ENCODE data around the gene RARB. TPM values are rescaled to one million over a fixed set of nuclear protein-coding genes. Genes with fewer than 3 reads are reported as not detected.

The RARB gene
- total RNA-seq, 1 donor from 2014 or later = 13.4 TPM

DNA sequence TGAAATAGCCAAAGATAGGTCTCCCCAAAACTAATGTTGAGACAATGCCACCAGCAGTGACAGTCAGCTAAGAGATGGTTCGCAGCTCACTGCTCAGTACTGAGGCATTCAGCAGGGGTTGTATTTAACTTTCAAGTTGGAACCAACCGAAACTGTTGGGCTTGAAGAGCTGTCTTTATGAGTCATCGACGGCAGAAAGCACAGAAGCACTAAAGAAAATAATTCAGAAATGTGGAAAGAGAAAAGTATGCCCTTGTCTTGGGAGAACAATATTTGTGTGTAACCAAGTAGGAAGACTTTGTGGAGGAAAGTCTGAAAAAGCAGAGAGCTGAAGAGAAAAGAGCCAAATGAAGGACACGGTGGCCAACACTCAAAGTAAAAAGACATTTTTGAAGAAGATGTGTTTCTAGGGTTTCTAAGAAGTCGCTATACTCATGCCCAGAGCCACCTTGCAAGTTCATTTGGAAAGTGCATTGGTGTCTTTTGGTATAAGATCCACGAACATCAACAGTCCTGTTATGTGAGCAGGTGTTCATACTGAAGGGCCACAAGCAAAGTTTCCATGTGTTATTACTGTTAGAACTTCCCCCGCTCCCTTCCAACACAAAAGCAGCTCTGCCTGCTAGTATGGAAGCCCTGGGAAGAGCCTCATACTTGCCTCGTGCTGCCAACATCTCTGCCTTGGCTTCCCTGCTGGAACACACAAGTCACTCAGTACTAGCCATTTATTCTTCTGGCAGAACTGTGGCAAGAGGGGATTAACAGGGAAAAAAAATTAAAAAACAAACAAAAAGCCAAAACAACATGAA lies 4.1 kb upstream of the RARB start:
- no peak for DNase-seq

- no peak for DNase-seq
Measured at GRCh38 chr3:25424614-25425013, 3.4 kb upstream of the RARB start.

DNA sequence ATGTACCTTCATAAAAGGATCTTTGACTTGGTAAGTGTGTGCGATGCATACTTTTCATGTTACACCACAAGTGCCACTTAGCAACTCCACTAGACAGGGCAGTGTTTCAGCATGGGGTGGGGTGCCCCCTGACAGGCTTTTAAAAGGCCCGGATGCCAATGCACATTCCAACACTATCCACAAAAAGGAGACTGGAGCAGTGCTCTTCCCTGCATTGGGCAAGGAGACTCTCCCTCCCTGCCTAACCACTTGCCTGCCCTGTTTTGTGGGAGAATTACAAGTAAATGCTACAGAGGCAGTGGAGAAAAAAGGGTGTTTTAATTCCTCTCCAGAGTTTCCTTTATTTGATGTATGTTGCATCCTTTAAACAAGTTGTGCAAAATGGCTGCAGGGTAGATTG lies 1.7 kb upstream of the RARB start:
- no peak for DNase-seq

- DNase-seq = no peak
Measured at GRCh38 chr3:25427155-25427554, 908 bp upstream of the RARB start.

- no peak for DNase-seq
Measured at GRCh38 chr3:25427563-25427941, 511 bp upstream of the RARB start.

DNA sequence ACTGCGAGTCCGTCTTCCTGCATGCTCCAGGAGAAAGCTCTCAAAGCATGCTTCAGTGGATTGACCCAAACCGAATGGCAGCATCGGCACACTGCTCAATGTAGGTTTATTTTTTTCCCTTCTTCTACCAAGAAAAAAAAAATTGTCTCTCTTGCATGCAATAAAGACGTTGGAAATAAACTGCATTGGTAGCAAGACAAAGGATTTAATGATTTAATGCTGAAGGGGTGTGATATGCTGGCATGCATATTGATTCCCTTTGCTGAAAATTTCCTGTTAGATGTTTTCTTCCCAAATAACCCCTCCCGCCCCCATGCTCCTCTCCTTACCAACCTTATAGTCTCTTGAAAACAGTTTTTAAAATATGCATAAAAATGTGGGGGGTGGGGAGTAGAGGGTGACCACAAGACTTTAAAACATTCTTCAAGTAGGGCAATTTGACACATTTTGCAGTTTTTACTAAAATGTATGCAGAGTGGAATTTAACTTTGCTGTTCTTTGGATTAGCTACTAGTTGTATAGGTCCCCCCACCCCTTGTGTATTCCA lies 799 bp downstream of the RARB start:
- no peak for DNase-seq

GRCh38 chr3:25429361-25430286 lies 1.6 kb downstream of the RARB start:
- no peak for DNase-seq

DNA sequence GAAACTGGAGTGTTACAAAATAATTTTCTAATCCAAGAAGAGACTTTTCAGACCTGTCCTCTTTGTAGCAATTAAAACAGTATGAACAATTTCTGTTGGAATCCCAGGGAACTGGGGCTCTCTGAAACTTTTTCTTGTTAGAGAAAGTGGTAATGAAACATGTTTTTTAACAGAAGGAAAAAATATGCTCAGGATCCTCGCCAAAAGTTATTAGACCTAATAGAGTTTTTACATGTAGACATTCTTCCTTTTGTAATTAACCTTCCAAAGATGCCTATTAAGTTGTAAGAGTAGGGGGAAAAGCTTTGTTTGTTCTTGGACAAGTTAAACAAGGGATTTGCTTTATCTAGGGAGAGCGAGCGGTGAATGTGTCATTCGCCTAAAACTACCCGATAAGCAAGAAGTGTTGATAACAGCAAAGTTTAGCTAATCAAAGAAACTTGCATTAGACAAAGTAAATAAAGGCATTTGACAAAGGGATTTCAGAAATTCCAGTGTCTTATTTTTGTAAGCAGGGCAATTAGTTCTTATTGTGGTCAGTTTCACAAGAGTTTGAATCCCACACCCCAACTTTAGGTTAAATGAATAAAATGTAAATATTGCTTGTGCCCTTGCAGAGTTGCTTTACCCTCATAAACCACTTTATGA lies 2.3 kb downstream of the RARB start:
- DNase-seq = no peak

- DNase-seq = no peak
Measured at GRCh38 chr3:25430935-25431770, 3.1 kb downstream of the RARB start.

DNA sequence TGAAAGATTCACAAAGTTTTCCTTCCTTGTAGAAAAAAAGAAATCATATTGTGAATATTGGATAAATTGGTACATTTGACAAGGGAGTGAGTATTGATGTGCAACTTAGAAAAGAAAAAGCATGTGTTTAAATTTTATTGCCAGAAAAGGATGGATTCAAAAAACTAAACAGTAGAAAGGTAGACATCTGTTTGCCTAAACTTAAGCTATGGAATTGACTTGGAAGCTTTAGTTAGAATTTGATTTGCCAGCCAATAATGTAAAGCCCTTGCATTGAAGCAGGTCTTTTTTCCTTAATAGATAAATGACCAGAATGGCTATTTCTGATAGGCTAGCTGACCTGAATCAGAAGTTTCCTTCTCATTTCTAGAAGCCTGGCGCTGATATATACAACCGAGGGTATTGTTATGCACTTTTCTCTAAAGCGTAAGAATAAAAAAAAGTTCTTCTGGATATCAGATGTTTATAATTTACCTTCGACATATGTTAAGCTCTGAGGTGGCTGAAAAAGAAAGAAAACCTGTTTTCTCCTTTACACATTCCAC lies 4.2 kb downstream of the RARB start:
- no peak for DNase-seq

- no peak for DNase-seq
Measured at GRCh38 chr3:25433106-25433505, 5.0 kb downstream of the RARB start.

DNA sequence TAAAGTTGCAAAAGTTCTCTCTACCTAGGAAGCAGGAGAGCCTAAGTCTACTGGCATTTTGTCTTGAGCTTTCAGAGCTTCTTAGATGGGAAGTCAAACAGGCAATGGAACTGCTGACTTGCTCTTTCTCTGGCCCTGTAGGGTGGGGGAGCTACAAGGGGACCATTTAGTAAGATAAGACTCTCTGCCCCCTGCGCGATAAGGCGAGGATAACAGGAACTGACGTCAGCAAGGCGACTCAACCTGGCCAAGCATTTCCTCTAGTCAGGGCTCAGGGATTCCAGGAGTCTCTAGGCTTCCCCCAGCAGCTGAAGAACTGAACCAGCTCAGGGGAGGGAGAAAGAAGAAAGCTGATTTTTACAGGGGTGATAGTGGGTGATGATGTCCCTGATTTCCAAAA lies 5.8 kb downstream of the RARB start:
- no peak for DNase-seq

- no peak for DNase-seq
Measured at GRCh38 chr3:25437953-25438352, 9.9 kb downstream of the RARB start.

DNA sequence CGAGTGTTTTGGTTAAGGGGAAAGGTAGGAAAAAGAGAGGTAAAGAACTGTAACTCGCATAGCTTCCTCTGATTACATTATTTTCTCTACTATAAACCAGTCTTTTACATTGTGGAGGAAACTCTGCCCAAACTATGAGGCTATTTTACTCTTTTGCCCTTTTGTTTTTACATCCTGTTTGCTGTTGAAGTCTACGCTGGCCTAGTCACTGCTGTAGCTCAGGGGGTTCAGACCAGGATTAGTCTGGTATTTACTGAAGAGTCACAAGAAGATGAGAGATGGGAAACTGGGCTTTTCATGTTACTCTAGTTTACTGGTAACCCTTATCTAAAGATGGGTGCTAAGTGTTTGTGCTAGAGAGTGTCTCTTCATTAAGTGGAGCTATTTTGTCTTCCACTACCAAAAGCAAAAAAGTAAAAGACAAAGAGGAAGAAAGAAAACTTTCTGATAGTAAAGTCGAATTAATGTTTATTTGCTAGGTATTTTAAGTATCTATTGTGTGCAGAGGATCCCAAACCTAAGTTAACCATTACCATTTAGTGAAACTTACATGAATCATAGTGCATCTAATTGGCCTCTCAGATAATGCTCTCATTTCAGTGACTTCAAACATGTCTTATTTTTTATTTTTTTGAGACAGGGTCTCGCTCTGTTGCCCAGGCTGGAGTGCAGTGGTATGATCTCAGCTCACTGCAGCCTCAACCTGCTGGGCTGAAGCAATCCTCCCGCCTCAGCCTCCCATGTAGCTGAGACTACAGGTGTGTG lies 10.9 kb downstream of the RARB start:
- no peak for DNase-seq

DNA sequence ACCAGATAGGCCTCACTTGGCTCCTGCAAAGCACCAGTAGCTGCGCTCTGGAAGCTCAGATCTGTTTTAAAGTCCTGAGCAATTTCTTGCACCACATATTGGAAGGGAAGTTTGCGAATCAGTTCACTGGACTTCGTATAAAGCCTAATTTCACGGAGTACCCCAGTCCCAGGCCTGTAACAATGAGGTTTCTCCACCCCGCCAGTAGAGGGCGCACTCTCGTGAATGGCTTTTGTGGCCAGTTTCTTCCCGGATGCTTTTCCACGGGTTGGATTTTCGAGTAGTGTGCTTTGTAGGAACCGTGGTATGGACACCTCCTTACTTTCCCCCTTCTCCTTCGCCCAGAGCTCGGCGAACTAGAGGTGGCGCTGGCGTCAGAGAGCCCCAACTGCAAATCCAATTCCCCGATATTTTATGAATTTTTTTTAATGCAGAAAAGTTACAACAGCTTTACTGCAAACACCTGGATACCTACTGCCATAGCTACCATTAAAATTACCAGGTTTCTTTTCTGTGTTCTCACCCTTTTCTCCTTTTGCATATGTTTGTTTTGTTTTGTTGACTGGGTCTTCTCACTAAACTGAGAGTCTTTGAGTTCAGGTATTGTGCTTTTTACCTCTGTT lies 13.3 kb downstream of the RARB start:
- no peak for DNase-seq

- DNase-seq = no peak
Measured at GRCh38 chr3:25442486-25442885, 14.4 kb downstream of the RARB start.

GRCh38 chr3:25444273-25444672 lies 16.2 kb downstream of the RARB start:
- no peak for DNase-seq

DNA sequence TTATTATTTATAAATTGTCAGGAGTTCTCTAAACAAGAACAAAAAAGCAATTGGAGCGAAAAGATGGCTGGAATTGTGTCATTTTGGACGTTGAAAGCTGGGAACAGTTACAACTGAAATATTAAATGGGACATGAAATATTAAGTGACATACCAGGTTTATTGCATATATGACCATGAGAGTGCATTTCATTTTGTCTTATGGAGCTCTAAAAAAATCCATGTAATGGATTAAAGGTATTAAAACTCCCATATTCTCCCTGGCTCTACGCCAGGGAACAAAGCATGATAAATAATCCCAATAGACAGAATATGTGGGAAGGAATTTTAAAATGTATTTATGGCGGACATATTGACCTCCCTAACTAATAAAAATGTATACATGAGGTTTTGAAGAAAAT lies 17.7 kb downstream of the RARB start:
- no peak for DNase-seq

GRCh38 chr3:25447285-25447684 lies 19.2 kb downstream of the RARB start:
- DNase-seq = no peak

- DNase-seq = no peak
Measured at GRCh38 chr3:25447925-25448324, 19.9 kb downstream of the RARB start.

All from occipital lobe (tissue), 2 donors.